K562 (cell line): Measurements from ENCODE around the gene PWWP2A. TPM values are rescaled to one million over a fixed set of nuclear protein-coding genes. Genes with fewer than 3 reads are reported as not detected.

ENCODE experiments used
- ATAC-seq: fragments of 200-7000 bp; cut with Tn5 transposase; 3 replicates; pipeline ENCODE4 v1.9.1; 2020; ENCODE audit warnings: moderate library complexity
- BruUV-seq: library from RNA; stranded (reverse); fragments of 400-500 nt; replicated peaks from 2 replicates; lab custom pipeline; 2021; lab: Mats Ljungman, UMichigan
- CTCF ChIA-PET: fragments of 300-600 bp; formaldehyde crosslinking; extraction: SDS; loops from one replicate; lab custom pipeline; 2021; ENCODE audit warnings: low intra/inter-chr PET ratio; lab: Yijun Ruan, JAX
- POLR2A ChIA-PET: fragments of 300-600, 350-650 bp; sonication (Branson Sonifier 250); formaldehyde crosslinking; extraction: SDS; loops from one replicate; lab custom pipeline; 2021; ENCODE audit warnings: antibody characterized with exemption, inconsistent platforms; lab: Yijun Ruan, JAX
- DNase-seq, 4 experiments: peaks; one replicate each; pipeline versions ENCODE4 v3.0.0 to v3.0.0-alpha.2; 2011 to 2018; ENCODE audit warnings: low spot score in 3 of 4, mixed read lengths in 3 of 4; ENCODE audit errors: extremely low read depth in 1 of 4
- FAIRE-seq: peaks from 2 replicates; lab custom pipeline; 2011; peaks lifted over from hg19 to GRCh38; lab: Jason Lieb, UNC
- H2AFZ ChIP-seq: 2 replicates; pipeline ENCODE4 v1.6.0; 2011; ENCODE audit warnings: low read depth, low read length, control low read depth, inconsistent platforms
- H3K27ac ChIP-seq: fragments of 200-600 bp; 3 replicates; pipeline ENCODE4 v1.8.0; 2011; ENCODE audit warnings: low read depth, mild to moderate bottlenecking, control low read depth, inconsistent platforms, low read length, moderate library complexity, mixed read lengths; ENCODE audit errors: extremely low read depth
- H3K27me3 ChIP-seq, 2 experiments: fragments of 300-600 bp in 1 of 2; 2 replicates in 1 of 2; 3 replicates in 1 of 2; pipeline versions ENCODE4 v1.6.0 to v1.8.0; 2011; ENCODE audit warnings: inconsistent platforms in 2 of 2, low read length in 2 of 2, mild to moderate bottlenecking in 1 of 2, mixed read lengths in 1 of 2, moderate library complexity in 1 of 2; ENCODE audit not compliant: control insufficient read depth in 2 of 2, insufficient read depth in 2 of 2
- H3K36me3 ChIP-seq: fragments of 300-600 bp; 3 replicates; pipeline ENCODE4 v1.8.0; 2011; ENCODE audit warnings: mild to moderate bottlenecking, low read length, inconsistent platforms; ENCODE audit not compliant: control insufficient read depth, insufficient read depth
- H3K4me1 ChIP-seq, 2 experiments: fragments of 200-600 bp in 1 of 2; replicated peaks in 1 of 2; 2 replicates in 1 of 2; 3 replicates in 1 of 2; pipeline versions ENCODE4 v1.5.1 to v1.8.0; 2011; ENCODE audit warnings: inconsistent platforms in 2 of 2, low read length in 2 of 2, mild to moderate bottlenecking in 1 of 2, mixed read lengths in 1 of 2, moderate library complexity in 1 of 2; ENCODE audit not compliant: control insufficient read depth in 2 of 2, insufficient read depth in 2 of 2
- H3K4me2 ChIP-seq: 2 replicates; pipeline ENCODE4 v1.6.1; 2011; ENCODE audit warnings: low read length, control low read depth, inconsistent platforms, mixed read lengths; ENCODE audit not compliant: insufficient read depth
- H3K4me3 ChIP-seq: fragments of 200-600 bp; sonication (generic), shearing (Covaris generic); 2 replicates; pipeline ENCODE4 v1.5.1; 2016; ENCODE audit warnings: control low read depth, inconsistent platforms
- H3K79me2 ChIP-seq: fragments of 200-600 bp; 3 replicates; pipeline ENCODE4 v1.8.0; 2011; ENCODE audit warnings: low read length, inconsistent platforms; ENCODE audit not compliant: control insufficient read depth, insufficient read depth
- H3K9ac ChIP-seq, 2 experiments: 2 replicates each; pipeline versions ENCODE4 v1.6.0 to v1.6.1; 2011; ENCODE audit warnings: low read depth in 2 of 2, low read length in 2 of 2, control low read depth in 1 of 2, inconsistent platforms in 1 of 2, mild to moderate bottlenecking in 1 of 2, mixed read lengths in 1 of 2; ENCODE audit not compliant: insufficient read depth in 1 of 2
- H3K9me1 ChIP-seq: one replicate; pipeline ENCODE4 v1.6.0; 2011; ENCODE audit warnings: inconsistent platforms, mild to moderate bottlenecking, low read length, moderate library complexity; ENCODE audit not compliant: control insufficient read depth, insufficient read depth
- H3K9me3 ChIP-seq: replicated peaks from 2 replicates; pipeline ENCODE4 v1.5.1; 2011; ENCODE audit warnings: low read depth, low read length, inconsistent platforms; ENCODE audit not compliant: control insufficient read depth, insufficient read depth
- H4K20me1 ChIP-seq: replicated peaks from 2 replicates; pipeline ENCODE4 v1.6.1; 2011; ENCODE audit warnings: low read length, inconsistent platforms, mixed read lengths; ENCODE audit not compliant: control insufficient read depth, insufficient read depth
- BACH1 ChIP-seq: fragments of 200-800 bp; sonication (Bioruptor generic); IDR thresholded peaks from 2 replicates; pipeline ENCODE4 v1.6.1; 2016; ENCODE audit warnings: missing genetic modification characterization, missing compliant biosample characterization
- BMI1 ChIP-seq: fragments of 150-350 bp; IDR thresholded peaks from 2 replicates; pipeline ENCODE4 v1.6.1; 2014; ENCODE audit warnings: low read length
- CHD1 ChIP-seq: fragments of 200-600 bp; sonication (generic); IDR thresholded peaks from one replicate; pipeline ENCODE4 v1.6.1; 2012; ENCODE audit warnings: mild to moderate bottlenecking, moderate library complexity, low read length, inconsistent platforms
- FOXM1 ChIP-seq, 2 experiments: fragments of 450-650 bp in 1 of 2; sonication (generic) in 1 of 2; formaldehyde crosslinking in 1 of 2; IDR thresholded peaks; 2 replicates each; pipeline versions ENCODE4 v1.6.1 to v1.9.0; 2017 to 2022; ENCODE audit warnings: low read depth in 2 of 2, mild to moderate bottlenecking in 2 of 2, missing genetic modification reagents in 1 of 2, moderate library complexity in 1 of 2
- GMEB1 ChIP-seq: fragments of 250-450 bp; sonication (Bioruptor Pico); IDR thresholded peaks from 2 replicates; pipeline ENCODE4 v1.4.0; 2020; ENCODE audit warnings: mild to moderate bottlenecking
- HCFC1 ChIP-seq: IDR thresholded peaks from 2 replicates; pipeline ENCODE4 v1.6.1; 2012; ENCODE audit warnings: low read depth, low read length, improper control_type of control experiment
- HOXB6 ChIP-seq: fragments of 250-450 bp; sonication (Bioruptor Pico); IDR thresholded peaks from 2 replicates; pipeline ENCODE4 v1.5.1; 2022; ENCODE audit warnings: mild to moderate bottlenecking, borderline replicate concordance
- NR4A1 ChIP-seq, 2 experiments: fragments of 250-450 bp in 1 of 2; fragments of 450-650 bp in 1 of 2; sonication (Bioruptor Pico) in 1 of 2; IDR thresholded peaks; 2 replicates each; pipeline versions ENCODE4 v1.4.0 to v1.6.1; 2016 to 2020; ENCODE audit warnings: mild to moderate bottlenecking in 2 of 2, missing compliant biosample characterization in 1 of 2, missing genetic modification characterization in 1 of 2, moderate library complexity in 1 of 2
- NRF1 ChIP-seq, 2 experiments: fragments of 450-650 bp; IDR thresholded peaks in 1 of 2; conservative IDR thresholded peaks in 1 of 2; 2 replicates each; pipeline ENCODE4 v1.6.1; 2014; ENCODE audit warnings: mild to moderate bottlenecking in 2 of 2
- NUFIP1 ChIP-seq: fragments of 450-650 bp; IDR thresholded peaks from 2 replicates; pipeline ENCODE4 v1.6.1; 2018; ENCODE audit not compliant: partially characterized antibody
- POLR2H ChIP-seq: IDR thresholded peaks from 2 replicates; pipeline ENCODE4 v1.6.1; 2016; ENCODE audit warnings: missing genetic modification characterization, low read depth, mild to moderate bottlenecking, control low read depth, missing compliant biosample characterization, moderate library complexity
- POU5F1 ChIP-seq: fragments of 150-350 bp; IDR thresholded peaks from 2 replicates; pipeline ENCODE4 v1.6.1; 2014; ENCODE audit warnings: borderline replicate concordance, low read length, low read depth, mild to moderate bottlenecking; ENCODE audit not compliant: partially characterized antibody
- RFX7 ChIP-seq: fragments of 250-450 bp; sonication (Bioruptor Pico); IDR thresholded peaks from 2 replicates; pipeline ENCODE4 v1.5.1; 2021; ENCODE audit warnings: mild to moderate bottlenecking
- SPI1 ChIP-seq: IDR thresholded peaks from 2 replicates; pipeline ENCODE4 v1.6.1; 2011; ENCODE audit warnings: low read depth, low read length, control low read depth, borderline replicate concordance
- TEAD2 ChIP-seq: fragments of 450-650 bp; IDR thresholded peaks from 2 replicates; pipeline ENCODE4 v1.6.1; 2016; ENCODE audit warnings: missing genetic modification characterization, control low read depth, missing compliant biosample characterization
- ZFP1 ChIP-seq: fragments of 450-650 bp; formaldehyde crosslinking; IDR thresholded peaks from 2 replicates; pipeline ENCODE4 v1.4.0; 2020; ENCODE audit warnings: mild to moderate bottlenecking, mixed read lengths
- ZNF217 ChIP-seq: sonication (generic); formaldehyde crosslinking; IDR thresholded peaks from 2 replicates; pipeline ENCODE4 v1.8.0; 2022; ENCODE audit warnings: mild to moderate bottlenecking, missing genetic modification reagents
- WGBS: fragments of 100-300 bp; shearing (Covaris generic); methylation state at CpG from one replicate; pipeline ENCODE4 v1.1.6; 2016; ENCODE audit warnings: low coverage, mixed read lengths; ENCODE audit not compliant: insufficient coverage; ENCODE audit errors: missing lambda C conversion rate; 5-methylcytosine and 5-hydroxymethylcytosine counted together
- in situ Hi-C: fragments of 300-500 bp; cut with MboI; formaldehyde crosslinking; loops from 4 replicates; pipeline ENCODE4 v1.15.0; 2018; ENCODE audit warnings: inconsistent platforms, mixed read lengths
- intact Hi-C: fragments of 100-400 bp; cut with micrococcal nuclease; formaldehyde crosslinking; loops from 2 replicates; pipeline ENCODE4 v1.14.2; 2022
- polyA plus RNA-seq, 8 experiments: library from polyadenylated mRNA; depleted of rRNA in 4 of 8; stranded (reverse) in 5 of 8; unstranded in 3 of 8; fragments of >200 nt; fragmentation: Nextera tagmentation in 2 of 8; fragmentation: Illumina TruSeq in 1 of 8; extraction: Ambion mirVana in 2 of 8; extraction: Trizol in 1 of 8; gene quantifications; 2 replicates each; pipeline versions ENCODE4 v1.2.1 to v1.2.3, GENCODE V29; 2011 to 2014; ENCODE audit warnings: inconsistent platforms in 1 of 8, missing spikeins in 1 of 8
- total RNA-seq, 7 experiments: library from RNA; depleted of rRNA in 6 of 7; stranded (reverse); fragments of >200 nt in 6 of 7; fragmentation: Illumina TruSeq in 2 of 7; extraction: Trizol in 2 of 7; gene quantifications; 2 replicates each; pipeline versions ENCODE4 v1.2.1 to v1.2.3, GENCODE V29; 2011 to 2021; ENCODE audit warnings: low replicate concordance in 1 of 7
- TF ChIP-seq, protein P1 (sequence below): sonication (generic); formaldehyde crosslinking; IDR thresholded peaks from 2 replicates; pipeline ENCODE4 v1.8.0; 2022; ENCODE audit warnings: mild to moderate bottlenecking, low read depth, missing genetic modification reagents
- TF ChIP-seq, protein P2 (sequence below): fragments of 250-450 bp; sonication (Bioruptor Pico); IDR thresholded peaks from 2 replicates; pipeline ENCODE4 v1.5.0; 2020; ENCODE audit warnings: mild to moderate bottlenecking

PWWP2A gene
- total and polyA plus RNA-seq, 9 of the 15 experiments (the other 6 are each of a cell fraction or from before 2014, with no cell fraction given) = 2.7 to 26.3 (median 14.6) TPM

DNA sequence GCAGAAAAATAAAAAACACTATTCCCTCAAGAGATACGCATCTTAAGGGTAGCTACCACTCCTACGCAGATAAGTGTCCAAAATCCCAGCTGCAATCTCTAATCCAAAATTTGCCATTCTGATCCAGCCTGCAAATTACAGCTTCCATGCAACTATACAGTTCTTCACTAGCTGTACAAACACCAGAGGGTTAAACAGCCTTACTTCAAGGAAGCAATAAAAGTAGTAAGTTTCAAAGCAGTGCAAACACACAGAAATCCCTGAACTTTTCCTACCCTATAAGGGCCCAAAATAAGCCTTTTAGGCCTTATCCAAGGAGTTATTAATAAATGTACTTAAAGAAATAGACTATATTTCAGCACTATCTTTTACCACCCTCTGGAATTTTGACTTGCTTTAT, 39.5 kb downstream of the PWWP2A start:
- in situ Hi-C loops = no loop called here
- FAIRE-seq = no peak
- peaks cover 0 to 13% of the 10 kb centered on the region in 2 experiments; a peak in 2 of 5 replicates for H3K4me1 ChIP-seq
- H2AFZ ChIP-seq = no peak overlapping the region
- BruUV-seq = no TSS peak
- H3K27me3 ChIP-seq = no peaks in the 10 kb centered on the region
- H3K9ac ChIP-seq = no peak overlapping the region
- H4K20me1 ChIP-seq = no peaks in the 10 kb centered on the region
- no peak overlapping the region for H3K4me3 ChIP-seq
- no peak for DNase-seq
- ATAC-seq = no peak
- ChIA-PET POLR2A (interaction anchor here (0.6 to 2.3 kb wide), 2 partner anchors 9 to 14 kb away, joined by 4 to 11 read pairs; no protein-coding TSS in a partner anchor), CTCF (interaction anchor here (2.3 kb wide), 1 partner anchor 265 kb away, joined by 10 read pairs; no protein-coding TSS in a partner anchor)
- no peak for TF ChIP-seq FOXM1 (IDR thresholded peaks at IDR 0.05; ENCODE audit: low read depth)
- no peak for TF ChIP-seq FOXM1 (CRISPR knock-in tag; IDR thresholded peaks at IDR 0.05; ENCODE audit: low read depth)
- no peak for TF ChIP-seq CHD1
- TF ChIP-seq, protein P1, sequence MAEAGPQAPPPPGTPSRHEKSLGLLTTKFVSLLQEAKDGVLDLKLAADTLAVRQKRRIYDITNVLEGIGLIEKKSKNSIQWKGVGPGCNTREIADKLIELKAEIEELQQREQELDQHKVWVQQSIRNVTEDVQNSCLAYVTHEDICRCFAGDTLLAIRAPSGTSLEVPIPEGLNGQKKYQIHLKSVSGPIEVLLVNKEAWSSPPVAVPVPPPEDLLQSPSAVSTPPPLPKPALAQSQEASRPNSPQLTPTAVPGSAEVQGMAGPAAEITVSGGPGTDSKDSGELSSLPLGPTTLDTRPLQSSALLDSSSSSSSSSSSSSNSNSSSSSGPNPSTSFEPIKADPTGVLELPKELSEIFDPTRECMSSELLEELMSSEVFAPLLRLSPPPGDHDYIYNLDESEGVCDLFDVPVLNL = no peak
- no peak for TF ChIP-seq BACH1 (tag)
- no peak for TF ChIP-seq POLR2H (tag)
- TF ChIP-seq GMEB1 (CRISPR knock-in tag) = no peak
- no peak for TF ChIP-seq SPI1
- TF ChIP-seq ZNF217 (CRISPR knock-in tag) = no peak
- TF ChIP-seq POU5F1 = no peak
- TF ChIP-seq BMI1 = no peak
- TF ChIP-seq RFX7 (CRISPR knock-in tag) = no peak
- no peak for TF ChIP-seq ZFP1
- no peak for TF ChIP-seq NR4A1 (CRISPR knock-in tag; IDR thresholded peaks at IDR 0.05)
- no peak for TF ChIP-seq NR4A1 (tag; IDR thresholded peaks at IDR 0.05)
- no peak for TF ChIP-seq NUFIP1
- TF ChIP-seq TEAD2 (tag) = no peak
- no peak for TF ChIP-seq NRF1 (conservative IDR thresholded peaks at IDR 0.05 in 1 of 2, IDR thresholded peaks at IDR 0.05 in 1 of 2)
- TF ChIP-seq, protein P2, sequence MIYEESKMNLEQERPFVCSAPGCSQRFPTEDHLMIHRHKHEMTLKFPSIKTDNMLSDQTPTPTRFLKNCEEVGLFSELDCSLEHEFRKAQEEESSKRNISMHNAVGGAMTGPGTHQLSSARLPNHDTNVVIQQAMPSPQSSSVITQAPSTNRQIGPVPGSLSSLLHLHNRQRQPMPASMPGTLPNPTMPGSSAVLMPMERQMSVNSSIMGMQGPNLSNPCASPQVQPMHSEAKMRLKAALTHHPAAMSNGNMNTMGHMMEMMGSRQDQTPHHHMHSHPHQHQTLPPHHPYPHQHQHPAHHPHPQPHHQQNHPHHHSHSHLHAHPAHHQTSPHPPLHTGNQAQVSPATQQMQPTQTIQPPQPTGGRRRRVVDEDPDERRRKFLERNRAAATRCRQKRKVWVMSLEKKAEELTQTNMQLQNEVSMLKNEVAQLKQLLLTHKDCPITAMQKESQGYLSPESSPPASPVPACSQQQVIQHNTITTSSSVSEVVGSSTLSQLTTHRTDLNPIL = no peak
- no peak for TF ChIP-seq HCFC1
- TF ChIP-seq HOXB6 = no peak
- 100% methylated on average over 2 of the region's 2 CpGs for WGBS
- no peak overlapping the region for H3K27ac ChIP-seq
- H3K4me2 ChIP-seq = no peak overlapping the region
- H3K36me3 ChIP-seq = peaks cover 11% of the 10 kb centered on the region
- no peaks in the 10 kb centered on the region for H3K79me2 ChIP-seq
- H3K9me1 ChIP-seq = no peaks in the 10 kb centered on the region
- no peaks in the 10 kb centered on the region for H3K9me3 ChIP-seq
- intact Hi-C loops = loop anchor here (1.0 to 5.0 kb wide), 3 partner anchors 117 to 266 kb away; no protein-coding TSS in a partner anchor
